ENCODE results near the gene ALPL.
A peak's percentile ranks its signal among the peaks of the same experiment; 100 is the strongest.

The ALPL gene

DNA sequence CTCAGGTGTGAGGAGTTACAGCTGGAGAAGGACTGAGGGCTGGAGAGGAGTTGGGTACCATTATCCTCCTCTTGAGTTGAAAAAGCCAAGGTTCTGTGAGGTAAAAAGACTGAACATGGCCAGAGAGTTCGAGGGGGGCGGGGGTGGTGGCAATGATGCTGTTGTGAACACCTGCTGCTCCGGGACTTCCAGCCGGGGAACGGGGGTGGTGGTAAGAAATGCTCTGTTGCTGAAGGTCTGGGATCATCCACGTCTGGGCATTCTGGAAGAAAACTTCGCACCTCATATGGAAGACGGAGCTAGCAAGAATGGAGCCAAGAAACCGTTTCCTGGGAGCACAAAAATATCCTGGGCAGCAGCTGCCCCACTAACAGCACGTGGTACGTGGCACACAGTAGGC is 20.1 kb upstream of the ALPL start:
- Histone ChIP-seq H3K27ac (ENCODE audit: low read depth, low read length) (no peak overlapping the region), H3K79me2 (ENCODE audit: insufficient read depth, low read length) (no peaks in the 10 kb centered on the region), H3K9me2 (replicated peaks; ENCODE audit: insufficient read depth, low read length) (no peaks in the 10 kb centered on the region), H3K9ac (ENCODE audit: low read length) (no peak overlapping the region), H3K4me2 (ENCODE audit: low read depth, low read length, poor library complexity, severe bottlenecking) (peak overlapping the region; percentile 22), H3F3A (ENCODE audit: insufficient read depth) (no peaks in the 10 kb centered on the region), H2AFZ (ENCODE audit: low read depth, low read length, severe bottlenecking) (peak overlapping the region; percentile 37), H3K27me3 (ENCODE audit: low read length) (no peaks in the 10 kb centered on the region), H4K20me1 (ENCODE audit: low read depth, low read length) (no peaks in the 10 kb centered on the region), H3K9me3 (ENCODE audit: insufficient read depth, low read length) (no peaks in the 10 kb centered on the region), H3K36me3 (ENCODE audit: low read length) (no peaks in the 10 kb centered on the region), H3K4me3 (ENCODE audit: insufficient read depth, low read length, poor library complexity, severe bottlenecking) (no peak overlapping the region)
- no peak for TF ChIP-seq EZH2phosphoT487 (conservative IDR thresholded peaks at IDR 0.05; ENCODE audit: low read length)
- TF ChIP-seq, protein P1, sequence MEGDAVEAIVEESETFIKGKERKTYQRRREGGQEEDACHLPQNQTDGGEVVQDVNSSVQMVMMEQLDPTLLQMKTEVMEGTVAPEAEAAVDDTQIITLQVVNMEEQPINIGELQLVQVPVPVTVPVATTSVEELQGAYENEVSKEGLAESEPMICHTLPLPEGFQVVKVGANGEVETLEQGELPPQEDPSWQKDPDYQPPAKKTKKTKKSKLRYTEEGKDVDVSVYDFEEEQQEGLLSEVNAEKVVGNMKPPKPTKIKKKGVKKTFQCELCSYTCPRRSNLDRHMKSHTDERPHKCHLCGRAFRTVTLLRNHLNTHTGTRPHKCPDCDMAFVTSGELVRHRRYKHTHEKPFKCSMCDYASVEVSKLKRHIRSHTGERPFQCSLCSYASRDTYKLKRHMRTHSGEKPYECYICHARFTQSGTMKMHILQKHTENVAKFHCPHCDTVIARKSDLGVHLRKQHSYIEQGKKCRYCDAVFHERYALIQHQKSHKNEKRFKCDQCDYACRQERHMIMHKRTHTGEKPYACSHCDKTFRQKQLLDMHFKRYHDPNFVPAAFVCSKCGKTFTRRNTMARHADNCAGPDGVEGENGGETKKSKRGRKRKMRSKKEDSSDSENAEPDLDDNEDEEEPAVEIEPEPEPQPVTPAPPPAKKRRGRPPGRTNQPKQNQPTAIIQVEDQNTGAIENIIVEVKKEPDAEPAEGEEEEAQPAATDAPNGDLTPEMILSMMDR (IDR thresholded peaks at IDR 0.05; ENCODE audit: insufficient read depth, low read length, poor library complexity, severe bottlenecking) = no peak

DNA sequence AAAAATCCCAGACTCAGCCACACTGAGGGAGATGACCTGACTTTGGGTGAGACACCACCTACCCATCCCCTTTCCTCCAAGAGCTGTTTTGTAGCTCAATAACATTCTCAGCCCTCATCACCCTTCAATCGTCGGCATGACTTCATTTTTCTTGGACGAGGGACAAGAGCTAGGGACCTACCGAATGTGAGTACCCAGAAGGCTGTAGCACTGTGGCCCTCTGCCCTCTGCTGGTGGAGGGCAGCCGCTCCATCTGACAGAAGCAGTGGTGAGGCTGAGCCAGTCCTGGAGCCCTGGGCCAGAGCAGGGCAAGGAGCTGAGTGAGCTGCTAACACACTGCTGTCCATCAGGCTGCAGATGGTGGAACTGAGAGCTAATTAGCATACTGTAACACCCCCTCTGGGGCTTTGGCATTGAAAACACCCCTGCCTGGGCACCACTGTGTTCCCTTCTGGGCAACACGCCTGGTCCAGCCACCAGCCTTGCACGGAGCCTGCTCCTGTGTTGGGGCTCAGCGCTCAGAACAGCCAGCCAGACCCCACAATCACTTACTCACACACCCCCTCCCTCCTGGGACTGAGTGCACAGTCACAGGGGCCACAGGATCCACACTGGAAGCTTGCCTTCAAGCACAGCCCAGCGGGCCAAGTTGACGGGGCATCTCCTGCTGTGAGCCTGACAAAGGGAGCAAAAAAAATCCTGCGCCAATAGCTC is 18.3 kb upstream of the ALPL start:
- H3F3A ChIP-seq (ENCODE audit: insufficient read depth) = no peaks in the 10 kb centered on the region
- no peaks in the 10 kb centered on the region for H4K20me1 ChIP-seq (ENCODE audit: low read depth, low read length)
- no peak overlapping the region for H3K27ac ChIP-seq (ENCODE audit: low read depth, low read length)
- no peak overlapping the region for H2AFZ ChIP-seq (ENCODE audit: low read depth, low read length, severe bottlenecking)
- no peaks in the 10 kb centered on the region for H3K27me3 ChIP-seq (ENCODE audit: low read length)
- H3K9me3 ChIP-seq (ENCODE audit: insufficient read depth, low read length) = no peaks in the 10 kb centered on the region
- H3K36me3 ChIP-seq (ENCODE audit: low read length) = no peaks in the 10 kb centered on the region
- H3K79me2 ChIP-seq (ENCODE audit: insufficient read depth, low read length) = no peaks in the 10 kb centered on the region
- H3K4me2 ChIP-seq (ENCODE audit: low read depth, low read length, poor library complexity, severe bottlenecking) = no peak overlapping the region
- no peak overlapping the region for H3K9ac ChIP-seq (ENCODE audit: low read length)
- TF ChIP-seq, protein P1 (IDR thresholded peaks at IDR 0.05; ENCODE audit: insufficient read depth, low read length, poor library complexity, severe bottlenecking) = peak; percentile 22
- no peak for TF ChIP-seq EZH2phosphoT487 (conservative IDR thresholded peaks at IDR 0.05; ENCODE audit: low read length)
- no peaks in the 10 kb centered on the region for H3K9me2 ChIP-seq (replicated peaks; ENCODE audit: insufficient read depth, low read length)
- no peak overlapping the region for H3K4me3 ChIP-seq (ENCODE audit: insufficient read depth, low read length, poor library complexity, severe bottlenecking)

DNA sequence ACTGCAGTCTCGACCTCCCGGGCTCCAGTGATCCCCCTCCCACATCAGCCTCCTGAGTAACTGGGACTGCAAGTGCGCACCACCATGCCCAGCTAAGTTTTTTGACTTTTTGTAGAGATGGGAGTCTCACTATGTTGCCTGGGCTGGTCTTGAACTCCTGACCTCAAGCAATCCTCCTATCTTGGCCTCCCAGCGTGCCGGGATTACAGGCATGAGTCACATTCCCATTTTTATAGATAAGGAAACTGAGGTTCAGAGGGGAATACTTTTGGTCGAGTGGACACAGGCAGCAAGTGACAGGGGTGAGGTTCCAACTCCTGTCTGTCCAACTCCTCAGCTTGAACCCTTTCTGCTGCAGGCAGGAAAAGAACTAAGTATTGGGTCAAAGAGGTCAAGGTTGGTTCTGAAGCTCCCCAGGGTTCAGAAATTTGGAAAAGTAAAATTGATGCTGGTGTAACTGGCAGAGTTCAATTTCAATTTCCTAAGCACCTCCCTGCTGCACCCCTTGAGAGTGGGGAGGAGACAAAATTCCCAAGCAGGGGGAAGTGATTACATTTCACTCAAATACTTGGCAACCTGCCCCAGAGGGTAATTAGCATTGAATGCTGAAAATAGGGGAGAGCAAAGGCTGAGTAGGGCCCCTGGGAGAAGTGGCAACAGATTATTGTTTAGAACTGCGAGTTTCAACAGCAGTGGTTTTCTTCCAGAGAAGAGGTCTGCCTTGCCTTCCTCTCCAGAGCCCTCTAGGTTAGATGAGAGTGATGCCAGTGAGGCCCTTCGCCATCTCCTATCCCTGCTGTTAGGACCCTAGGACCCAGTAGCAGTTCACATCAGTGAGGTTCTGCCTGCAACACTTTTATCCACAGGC is 17.5 kb upstream of the ALPL start:
- Histone ChIP-seq H3K27ac (ENCODE audit: low read depth, low read length) (no peak overlapping the region), H3F3A (ENCODE audit: insufficient read depth) (no peaks in the 10 kb centered on the region), H3K36me3 (ENCODE audit: low read length) (no peaks in the 10 kb centered on the region), H3K79me2 (ENCODE audit: insufficient read depth, low read length) (no peaks in the 10 kb centered on the region), H3K27me3 (ENCODE audit: low read length) (no peaks in the 10 kb centered on the region), H3K9me3 (ENCODE audit: insufficient read depth, low read length) (no peaks in the 10 kb centered on the region), H2AFZ (ENCODE audit: low read depth, low read length, severe bottlenecking) (no peak overlapping the region), H3K9me2 (replicated peaks; ENCODE audit: insufficient read depth, low read length) (no peaks in the 10 kb centered on the region), H3K4me2 (ENCODE audit: low read depth, low read length, poor library complexity, severe bottlenecking) (no peak overlapping the region), H4K20me1 (ENCODE audit: low read depth, low read length) (no peaks in the 10 kb centered on the region), H3K9ac (ENCODE audit: low read length) (no peak overlapping the region), H3K4me3 (ENCODE audit: insufficient read depth, low read length, poor library complexity, severe bottlenecking) (no peak overlapping the region)
- no peak for TF ChIP-seq EZH2phosphoT487 (conservative IDR thresholded peaks at IDR 0.05; ENCODE audit: low read length)
- TF ChIP-seq, protein P1 (IDR thresholded peaks at IDR 0.05; ENCODE audit: insufficient read depth, low read length, poor library complexity, severe bottlenecking) = no peak
